ENCODE measurements around the gene PLS1. TPM values are rescaled to one million over a fixed set of nuclear protein-coding genes. Genes with fewer than 3 reads are reported as not detected.

Gene PLS1
- total RNA-seq, 1 donor from 2014 or later: 7.5 TPM

DNA sequence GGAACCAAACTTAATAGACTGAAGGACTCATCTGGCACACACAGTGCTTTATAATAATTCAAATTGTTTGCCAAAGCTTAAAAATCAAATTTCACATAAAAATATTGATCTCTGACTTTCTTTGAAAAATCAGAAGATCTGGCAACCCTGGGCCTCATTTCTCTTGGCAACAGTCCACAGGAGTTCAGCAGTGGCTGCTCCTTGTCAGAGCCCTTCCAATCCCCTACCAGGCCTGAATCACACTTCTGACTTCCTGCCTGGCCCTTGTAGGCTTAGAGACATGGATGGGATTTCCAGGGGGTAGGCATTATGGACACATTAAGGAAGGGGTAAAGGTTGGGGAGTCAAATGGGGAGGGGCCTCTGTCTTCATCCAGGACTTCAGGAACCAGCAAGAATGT is 55.5 kb downstream of the PLS1 start:
- TF ChIP-seq, protein P1, sequence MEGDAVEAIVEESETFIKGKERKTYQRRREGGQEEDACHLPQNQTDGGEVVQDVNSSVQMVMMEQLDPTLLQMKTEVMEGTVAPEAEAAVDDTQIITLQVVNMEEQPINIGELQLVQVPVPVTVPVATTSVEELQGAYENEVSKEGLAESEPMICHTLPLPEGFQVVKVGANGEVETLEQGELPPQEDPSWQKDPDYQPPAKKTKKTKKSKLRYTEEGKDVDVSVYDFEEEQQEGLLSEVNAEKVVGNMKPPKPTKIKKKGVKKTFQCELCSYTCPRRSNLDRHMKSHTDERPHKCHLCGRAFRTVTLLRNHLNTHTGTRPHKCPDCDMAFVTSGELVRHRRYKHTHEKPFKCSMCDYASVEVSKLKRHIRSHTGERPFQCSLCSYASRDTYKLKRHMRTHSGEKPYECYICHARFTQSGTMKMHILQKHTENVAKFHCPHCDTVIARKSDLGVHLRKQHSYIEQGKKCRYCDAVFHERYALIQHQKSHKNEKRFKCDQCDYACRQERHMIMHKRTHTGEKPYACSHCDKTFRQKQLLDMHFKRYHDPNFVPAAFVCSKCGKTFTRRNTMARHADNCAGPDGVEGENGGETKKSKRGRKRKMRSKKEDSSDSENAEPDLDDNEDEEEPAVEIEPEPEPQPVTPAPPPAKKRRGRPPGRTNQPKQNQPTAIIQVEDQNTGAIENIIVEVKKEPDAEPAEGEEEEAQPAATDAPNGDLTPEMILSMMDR (IDR thresholded peaks at IDR 0.05; ENCODE audit: unreplicated experiment): no peak
- no peaks in the 10 kb centered on the region for H3K27me3 Mint-ChIP-seq (ENCODE audit: low read depth)
- no peaks in the 10 kb centered on the region for H3K4me1 Mint-ChIP-seq
- H3K36me3 Mint-ChIP-seq: no peaks in the 10 kb centered on the region
- no peak overlapping the region for H3K27ac Mint-ChIP-seq
- no peak overlapping the region for H3K4me3 Mint-ChIP-seq
- H3K9me3 Mint-ChIP-seq: no peaks in the 10 kb centered on the region
- no peak for DNase-seq (ENCODE audit: low spot score in 2 of 2, unreplicated experiment in 2 of 2)

DNA sequence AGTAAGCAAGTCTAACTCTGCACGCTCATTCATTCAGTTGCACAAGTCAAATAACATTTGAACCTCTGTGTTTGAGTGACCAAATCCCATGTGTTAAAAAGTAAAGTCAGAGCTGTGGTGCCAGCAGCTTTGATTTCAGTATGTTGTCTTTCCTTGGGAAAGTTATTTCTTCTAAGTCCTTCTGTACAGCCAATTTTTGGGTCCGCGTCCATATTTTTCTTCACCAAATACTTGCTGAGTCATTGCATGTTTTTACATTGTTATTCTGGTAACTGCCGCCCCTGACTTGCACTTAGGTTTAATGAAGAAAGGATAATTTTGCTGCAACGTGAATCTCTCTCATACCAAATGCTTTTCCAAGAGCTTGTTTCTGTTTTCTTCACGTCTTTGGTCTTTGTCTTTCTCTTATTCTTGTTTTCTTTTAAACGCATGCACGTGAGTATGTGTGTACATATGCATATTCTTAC is 56.7 kb downstream of the PLS1 start:
- DNase-seq (ENCODE audit: low spot score in 2 of 2, unreplicated experiment in 2 of 2): no peak
- no peaks in the 10 kb centered on the region for H3K9me3 Mint-ChIP-seq
- H3K4me1 Mint-ChIP-seq: no peaks in the 10 kb centered on the region
- no peak overlapping the region for H3K4me3 Mint-ChIP-seq
- no peak overlapping the region for H3K27ac Mint-ChIP-seq
- no peaks in the 10 kb centered on the region for H3K36me3 Mint-ChIP-seq
- no peaks in the 10 kb centered on the region for H3K27me3 Mint-ChIP-seq (ENCODE audit: low read depth)
- TF ChIP-seq, protein P1 (IDR thresholded peaks at IDR 0.05; ENCODE audit: unreplicated experiment): no peak

DNA sequence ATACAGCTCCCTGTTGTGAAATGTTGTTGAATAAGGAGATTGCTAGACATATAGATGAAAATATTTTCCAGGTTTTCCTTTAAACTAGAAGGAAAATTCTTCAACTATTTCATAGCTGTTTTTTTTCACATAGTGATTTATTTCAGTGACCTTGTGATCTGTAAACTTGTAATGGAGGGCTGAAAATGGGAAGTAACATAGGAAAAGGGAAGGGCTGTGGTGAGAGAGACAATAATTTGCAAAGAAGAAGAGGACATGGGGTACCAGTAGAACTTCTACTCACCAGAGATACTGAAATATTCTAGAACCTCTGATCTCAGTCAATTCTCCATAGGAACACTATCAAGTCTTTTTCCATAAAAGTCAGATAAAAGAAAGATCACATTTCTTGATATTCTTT is 60.4 kb downstream of the PLS1 start:
- Mint-ChIP-seq H3K4me3 (no peak overlapping the region), H3K27ac (no peak overlapping the region), H3K36me3 (no peaks in the 10 kb centered on the region), H3K4me1 (no peaks in the 10 kb centered on the region), H3K9me3 (no peaks in the 10 kb centered on the region), H3K27me3 (ENCODE audit: low read depth) (no peaks in the 10 kb centered on the region)
- TF ChIP-seq, protein P1 (IDR thresholded peaks at IDR 0.05; ENCODE audit: unreplicated experiment): no peak
- DNase-seq (ENCODE audit: low spot score in 2 of 2, unreplicated experiment in 2 of 2): no peak

DNA sequence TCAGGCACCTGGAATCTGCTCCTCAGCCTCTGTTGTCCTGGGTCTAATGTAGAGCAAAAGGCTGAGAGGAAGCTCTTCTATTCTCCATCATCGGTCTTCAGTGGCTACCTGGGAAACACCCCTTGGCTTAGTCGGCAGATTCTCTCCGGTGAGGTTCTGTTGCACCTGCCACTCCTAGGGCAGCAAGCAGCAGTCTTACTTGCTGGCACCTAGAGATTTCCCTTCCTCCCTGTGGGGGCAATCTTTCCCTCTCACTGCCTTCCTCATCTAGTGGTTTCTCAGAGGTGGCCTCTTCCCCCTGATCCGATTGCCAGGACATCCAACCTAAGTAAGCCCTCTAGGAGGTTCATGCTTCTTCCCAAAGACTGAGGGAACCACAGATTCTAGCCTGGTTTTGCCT is 60.8 kb downstream of the PLS1 start:
- TF ChIP-seq, protein P1 (IDR thresholded peaks at IDR 0.05; ENCODE audit: unreplicated experiment): no peak
- H3K9me3 Mint-ChIP-seq: no peaks in the 10 kb centered on the region
- DNase-seq (ENCODE audit: low spot score in 2 of 2, unreplicated experiment in 2 of 2): no peak
- no peaks in the 10 kb centered on the region for H3K27me3 Mint-ChIP-seq (ENCODE audit: low read depth)
- no peak overlapping the region for H3K27ac Mint-ChIP-seq
- H3K4me3 Mint-ChIP-seq: no peak overlapping the region
- no peaks in the 10 kb centered on the region for H3K36me3 Mint-ChIP-seq
- no peaks in the 10 kb centered on the region for H3K4me1 Mint-ChIP-seq

DNA sequence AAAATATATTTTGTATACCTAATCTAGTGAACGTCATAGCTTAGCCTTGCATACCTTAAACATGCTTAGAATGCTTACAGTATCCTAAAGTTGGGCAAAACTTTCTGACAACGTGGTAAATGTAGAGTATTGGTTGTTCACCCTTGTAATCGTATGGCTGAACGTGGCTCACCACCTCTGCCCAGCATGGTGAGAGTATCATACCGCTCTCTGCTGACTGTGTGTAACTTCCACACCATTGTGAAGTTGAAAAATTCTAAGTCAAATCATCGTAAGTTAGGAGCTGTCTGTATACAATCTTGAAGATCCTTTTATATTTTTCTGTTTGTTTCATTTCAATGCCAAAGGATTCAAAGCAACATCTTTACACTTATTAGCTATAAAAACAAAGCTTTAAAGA is 64.2 kb downstream of the PLS1 start:
- DNase-seq (ENCODE audit: low spot score in 2 of 2, unreplicated experiment in 2 of 2): no peak
- Mint-ChIP-seq H3K4me1 (peaks cover 2% of the 10 kb centered on the region), H3K4me3 (no peak overlapping the region), H3K27me3 (ENCODE audit: low read depth) (no peaks in the 10 kb centered on the region), H3K9me3 (no peaks in the 10 kb centered on the region), H3K36me3 (no peaks in the 10 kb centered on the region), H3K27ac (no peak overlapping the region)
- TF ChIP-seq, protein P1 (IDR thresholded peaks at IDR 0.05; ENCODE audit: unreplicated experiment): no peak

DNA sequence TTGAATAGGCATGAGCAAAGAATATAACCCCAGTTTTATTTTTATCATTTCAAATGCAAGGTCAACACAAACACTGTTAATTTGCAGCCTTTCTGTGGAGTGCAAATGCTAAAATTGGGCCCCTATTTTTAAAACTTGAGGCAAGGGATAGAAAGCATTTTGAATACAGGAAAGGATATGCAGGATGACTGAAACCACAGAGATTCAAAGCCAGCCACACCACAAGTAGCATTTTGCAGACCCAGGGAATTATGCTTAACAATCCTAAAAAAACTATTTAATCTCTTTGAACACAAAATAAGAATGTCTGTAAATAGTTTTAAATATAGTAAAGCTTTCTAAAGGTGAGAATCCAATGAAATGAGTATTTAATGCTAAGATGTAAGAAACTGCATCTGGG is 64.7 kb downstream of the PLS1 start:
- no peaks in the 10 kb centered on the region for H3K36me3 Mint-ChIP-seq
- H3K9me3 Mint-ChIP-seq: no peaks in the 10 kb centered on the region
- no peaks in the 10 kb centered on the region for H3K27me3 Mint-ChIP-seq (ENCODE audit: low read depth)
- H3K4me1 Mint-ChIP-seq: peaks cover 2% of the 10 kb centered on the region
- TF ChIP-seq, protein P1 (IDR thresholded peaks at IDR 0.05; ENCODE audit: unreplicated experiment): no peak
- no peak overlapping the region for H3K27ac Mint-ChIP-seq
- DNase-seq (ENCODE audit: low spot score in 2 of 2, unreplicated experiment in 2 of 2): no peak
- no peak overlapping the region for H3K4me3 Mint-ChIP-seq
